Brain microvascular endothelial cell (primary cell): ENCODE results near the gene SLC8A1.

Experiments used
- DNase-seq: peaks from one replicate; pipeline ENCODE4 v3.0.0-alpha.2; 2020
- H3K27ac ChIP-seq: fragments of 250-450 bp; sonication (Bioruptor Pico); 2 replicates; pipeline ENCODE4 v1.5.1; 2020; ENCODE audit warnings: mild to moderate bottlenecking, moderate library complexity
- H3K27me3 ChIP-seq: fragments of 250-450 bp; sonication (Bioruptor Pico); replicated peaks from 2 replicates; pipeline ENCODE4 v1.5.1; 2020; ENCODE audit warnings: mild to moderate bottlenecking
- H3K36me3 ChIP-seq: fragments of 250-450 bp; sonication (Bioruptor Pico); replicated peaks from 2 replicates; pipeline ENCODE4 v1.5.1; 2020; ENCODE audit warnings: mild to moderate bottlenecking
- H3K4me3 ChIP-seq: 2 replicates; pipeline ENCODE4 v1.5.1; 2011; ENCODE audit warnings: low read depth, mild to moderate bottlenecking, control low read depth, low read length, moderate library complexity
- in situ Hi-C: cut with HindIII; loops from 2 replicates; pipeline ENCODE4 v1.10.0; 2017; ENCODE audit warnings: low sequenced_read_pairs, low pct_ligation_motif_present
- TF ChIP-seq, protein P1 (sequence below): IDR thresholded peaks from 2 replicates; pipeline ENCODE4 v1.5.1; 2011; ENCODE audit warnings: low read depth, mild to moderate bottlenecking, moderate library complexity, low read length, control low read depth, inconsistent platforms; ENCODE audit errors: missing control alignments

Gene SLC8A1

DNA sequence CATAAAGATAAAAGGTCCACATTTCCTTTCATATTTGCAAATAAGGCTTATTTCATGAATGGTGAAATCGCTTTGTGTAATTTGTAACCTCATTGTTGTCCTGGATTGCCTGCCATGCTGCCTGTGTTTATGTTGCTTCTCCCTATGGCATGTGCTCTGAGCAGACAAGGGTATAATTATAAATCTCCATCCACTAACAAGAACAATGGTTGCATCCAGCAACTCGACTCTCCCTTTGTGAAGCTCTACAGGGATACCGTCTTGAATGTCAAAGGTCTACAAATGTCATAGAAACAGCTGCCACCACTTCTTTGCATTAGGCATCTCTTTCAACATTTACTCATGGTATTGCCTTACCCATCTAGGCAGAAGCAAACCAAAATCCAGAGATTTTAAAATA lies 209.6 kb downstream of the SLC8A1 start:
- no peak for DNase-seq
- Histone ChIP-seq H3K36me3 (no peaks in the 10 kb centered on the region), H3K4me3 (no peak overlapping the region), H3K27ac (no peak overlapping the region), H3K27me3 (no peaks in the 10 kb centered on the region)
- in situ Hi-C loops = no loop called here
- TF ChIP-seq, protein P1, sequence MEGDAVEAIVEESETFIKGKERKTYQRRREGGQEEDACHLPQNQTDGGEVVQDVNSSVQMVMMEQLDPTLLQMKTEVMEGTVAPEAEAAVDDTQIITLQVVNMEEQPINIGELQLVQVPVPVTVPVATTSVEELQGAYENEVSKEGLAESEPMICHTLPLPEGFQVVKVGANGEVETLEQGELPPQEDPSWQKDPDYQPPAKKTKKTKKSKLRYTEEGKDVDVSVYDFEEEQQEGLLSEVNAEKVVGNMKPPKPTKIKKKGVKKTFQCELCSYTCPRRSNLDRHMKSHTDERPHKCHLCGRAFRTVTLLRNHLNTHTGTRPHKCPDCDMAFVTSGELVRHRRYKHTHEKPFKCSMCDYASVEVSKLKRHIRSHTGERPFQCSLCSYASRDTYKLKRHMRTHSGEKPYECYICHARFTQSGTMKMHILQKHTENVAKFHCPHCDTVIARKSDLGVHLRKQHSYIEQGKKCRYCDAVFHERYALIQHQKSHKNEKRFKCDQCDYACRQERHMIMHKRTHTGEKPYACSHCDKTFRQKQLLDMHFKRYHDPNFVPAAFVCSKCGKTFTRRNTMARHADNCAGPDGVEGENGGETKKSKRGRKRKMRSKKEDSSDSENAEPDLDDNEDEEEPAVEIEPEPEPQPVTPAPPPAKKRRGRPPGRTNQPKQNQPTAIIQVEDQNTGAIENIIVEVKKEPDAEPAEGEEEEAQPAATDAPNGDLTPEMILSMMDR = no peak

DNA sequence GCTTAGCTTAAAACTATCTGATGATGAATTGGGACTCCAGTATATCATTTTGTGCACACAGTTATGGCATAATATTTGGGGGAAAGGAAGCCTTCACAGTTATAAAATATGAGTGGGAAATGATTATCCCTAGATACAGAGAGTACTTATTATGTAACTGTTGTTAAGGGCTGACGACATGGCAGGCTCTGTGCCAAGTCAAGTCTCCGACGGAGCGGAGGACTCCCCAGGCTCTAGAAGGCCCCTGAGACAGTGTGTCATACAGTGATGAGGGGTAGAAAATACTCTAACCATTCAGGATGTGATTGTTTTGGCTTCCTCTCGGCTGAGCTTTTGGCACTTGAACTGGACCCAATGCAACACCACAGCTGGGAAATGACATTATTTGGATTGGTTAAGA lies 211.8 kb downstream of the SLC8A1 start:
- Histone ChIP-seq H3K36me3 (no peaks in the 10 kb centered on the region), H3K27me3 (no peaks in the 10 kb centered on the region), H3K4me3 (no peak overlapping the region), H3K27ac (peak overlapping the region; percentile 78)
- in situ Hi-C loops = no loop called here
- TF ChIP-seq, protein P1 = no peak
- peak; percentile 98 for DNase-seq

- Histone ChIP-seq H3K36me3 (no peaks in the 10 kb centered on the region), H3K27me3 (no peaks in the 10 kb centered on the region), H3K27ac (no peak overlapping the region), H3K4me3 (no peak overlapping the region)
- TF ChIP-seq, protein P1 = no peak
- no peak for DNase-seq
- in situ Hi-C loops = no loop called here
These were observed 221.0 kb downstream of the SLC8A1 start for GRCh38 chr2:40230707-40231432.

DNA sequence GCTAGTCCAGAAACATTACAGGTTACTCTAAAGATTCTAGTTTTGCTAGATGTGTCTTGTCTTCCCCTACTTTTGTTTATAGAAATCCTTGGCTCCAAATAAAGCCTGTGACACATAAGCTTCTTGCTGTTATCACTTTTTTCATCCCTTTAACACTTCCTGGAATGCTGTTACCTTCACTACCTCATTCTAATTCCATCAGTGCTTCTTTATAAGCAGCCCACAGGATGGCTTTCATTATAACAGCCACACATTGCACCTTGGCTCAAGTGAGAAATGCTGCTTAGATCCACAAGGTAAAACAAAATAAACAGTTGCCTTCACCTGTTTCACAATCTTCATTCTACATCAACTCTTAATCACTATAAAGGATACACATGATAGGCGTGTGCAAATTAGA lies 221.7 kb downstream of the SLC8A1 start:
- in situ Hi-C loops = no loop called here
- Histone ChIP-seq H3K36me3 (no peaks in the 10 kb centered on the region), H3K4me3 (no peak overlapping the region), H3K27me3 (no peaks in the 10 kb centered on the region), H3K27ac (no peak overlapping the region)
- no peak for DNase-seq
- TF ChIP-seq, protein P1 = no peak

- H3K27ac ChIP-seq = no peak overlapping the region
- no peak for DNase-seq
- TF ChIP-seq, protein P1 = no peak
- H3K4me3 ChIP-seq = no peak overlapping the region
- in situ Hi-C loops = no loop called here
- H3K27me3 ChIP-seq = no peaks in the 10 kb centered on the region
- no peaks in the 10 kb centered on the region for H3K36me3 ChIP-seq
These were observed 223.6 kb downstream of the SLC8A1 start for GRCh38 chr2:40228310-40228709.

GRCh38 chr2:40227210-40227609 lies 224.7 kb downstream of the SLC8A1 start:
- TF ChIP-seq, protein P1 = no peak
- in situ Hi-C loops = no loop called here
- no peaks in the 10 kb centered on the region for H3K27me3 ChIP-seq
- no peak overlapping the region for H3K4me3 ChIP-seq
- peak; percentile 47 for DNase-seq
- H3K36me3 ChIP-seq = no peaks in the 10 kb centered on the region
- H3K27ac ChIP-seq = no peak overlapping the region
